Natural killer cell (primary cell): ENCODE data around the gene PPP1R17. TPM values are rescaled to one million over a fixed set of nuclear protein-coding genes. Genes with fewer than 3 reads are reported as not detected.

Source experiments
- ATAC-seq, 3 donors: fragments of 150-1000 bp in 2 of 3; fragments of 200-7000 bp in 1 of 3; cut with Tn5 transposase; 1 replicate in 1 of 3; 2 replicates in 2 of 3; pipeline ENCODE4 v1.10.0; 2021; ENCODE audit warnings: mild to moderate bottlenecking in 2 of 3, moderate library complexity in 2 of 3
- DNase-seq, 2 donors: peaks; one replicate each; pipeline versions ENCODE4 v3.0.0 to v3.0.0-alpha.2; 2013 to 2021; ENCODE audit warnings: mixed read lengths in 1 of 2
- H3K27ac ChIP-seq: one replicate; pipeline ENCODE4 v1.5.1; 2013; ENCODE audit warnings: mild to moderate bottlenecking, low read length
- H3K27me3 ChIP-seq: one replicate; pipeline ENCODE4 v1.6.1; 2013; ENCODE audit warnings: low read length; ENCODE audit not compliant: control insufficient read depth, insufficient read depth
- H3K36me3 ChIP-seq: one replicate; pipeline ENCODE4 v1.6.1; 2013; ENCODE audit warnings: low read length; ENCODE audit not compliant: control insufficient read depth, insufficient read depth
- H3K4me1 ChIP-seq: one replicate; pipeline ENCODE4 v1.6.1; 2013; ENCODE audit warnings: low read length; ENCODE audit not compliant: control insufficient read depth, insufficient read depth
- H3K4me3 ChIP-seq: one replicate; pipeline ENCODE4 v1.5.1; 2013; ENCODE audit warnings: low read length
- H3K9me3 ChIP-seq: one replicate; pipeline ENCODE4 v1.6.1; 2013; ENCODE audit warnings: low read length; ENCODE audit not compliant: control insufficient read depth, insufficient read depth
- H3K27ac Mint-ChIP-seq, 2 donors: one replicate each; pipeline ENCODE4 v1.8.0; 2022; ENCODE audit warnings: mild to moderate bottlenecking in 2 of 2, mixed read lengths in 2 of 2, moderate library complexity in 1 of 2
- H3K27me3 Mint-ChIP-seq, 2 donors: one replicate each; pipeline ENCODE4 v1.8.0; 2022; ENCODE audit warnings: low read depth in 2 of 2, mixed read lengths in 2 of 2
- H3K36me3 Mint-ChIP-seq: one replicate; pipeline ENCODE4 v1.8.0; 2022; ENCODE audit warnings: mixed read lengths
- H3K4me1 Mint-ChIP-seq, 2 donors: one replicate each; pipeline ENCODE4 v1.8.0; 2022; ENCODE audit warnings: mixed read lengths in 2 of 2
- H3K4me3 Mint-ChIP-seq: one replicate; pipeline ENCODE4 v1.8.0; 2022; ENCODE audit warnings: mild to moderate bottlenecking, moderate library complexity, mixed read lengths
- H3K9me3 Mint-ChIP-seq, 2 donors: one replicate each; pipeline ENCODE4 v1.8.0; 2022; ENCODE audit warnings: mixed read lengths in 2 of 2
- WGBS: methylation state at CpG from one replicate; pipeline ENCODE4 v1.1.7; 2013; ENCODE audit warnings: missing lambda C conversion rate; ENCODE audit not compliant: insufficient coverage; 5-methylcytosine and 5-hydroxymethylcytosine counted together
- intact Hi-C: fragments of 100-400 bp; cut with micrococcal nuclease; formaldehyde crosslinking; loops from one replicate; pipeline ENCODE4 v1.14.2; 2022
- total RNA-seq, 4 donors: library from RNA; stranded (reverse); fragments of 120-200 nt in 1 of 4; gene quantifications; one replicate each; pipeline versions ENCODE4 v1.2.3 to v1.2.4, GENCODE V29; 2013 to 2022
- TF ChIP-seq, protein P1 (sequence below): fragments of 200-600 bp; IDR thresholded peaks from one replicate; pipeline ENCODE4 v1.8.0; 2022; ENCODE audit warnings: antibody characterized with exemption

The PPP1R17 gene
- total RNA-seq, 3 donors from 2014 or later (not counting 1 experiment from before 2014, with no cell fraction given), result not detected

DNA sequence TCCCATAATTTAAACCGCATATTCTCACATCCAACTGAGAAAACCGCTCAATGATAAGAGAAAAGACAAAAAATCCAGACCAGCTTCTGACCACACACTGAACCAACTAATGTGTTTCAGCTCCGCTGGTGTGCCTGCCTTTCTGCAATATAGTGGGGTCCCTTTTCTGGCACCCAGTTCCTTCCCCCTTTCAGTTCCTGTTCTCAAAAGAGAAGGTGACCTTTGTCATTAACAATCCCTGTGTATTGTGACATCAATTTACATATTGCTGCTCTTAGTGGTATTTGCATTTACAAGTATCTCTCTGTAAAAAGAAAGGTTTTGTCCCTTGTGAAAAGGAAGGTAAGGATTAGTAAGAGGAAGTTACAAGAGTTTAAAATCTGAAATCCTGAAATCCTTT lies 1.4 kb downstream of the PPP1R17 start:
- Mint-ChIP-seq H3K27ac (no peak overlapping the region), H3K27me3 (peaks cover 0 to 3% of the 10 kb centered on the region in 2 donors), H3K36me3 (no peaks in the 10 kb centered on the region), H3K9me3 (no peaks in the 10 kb centered on the region), H3K4me3 (no peak overlapping the region), H3K4me1 (no peaks in the 10 kb centered on the region)
- WGBS, result 34% methylated on average over 3 of the region's 3 CpGs
- Histone ChIP-seq H3K9me3 (no peaks in the 10 kb centered on the region), H3K27ac (no peak overlapping the region), H3K36me3 (no peaks in the 10 kb centered on the region), H3K4me1 (no peaks in the 10 kb centered on the region), H3K27me3 (no peaks in the 10 kb centered on the region), H3K4me3 (no peak overlapping the region)
- ATAC-seq (no peak), DNase-seq (no peak)
- intact Hi-C loops, result no loop called here
- TF ChIP-seq, protein P1, sequence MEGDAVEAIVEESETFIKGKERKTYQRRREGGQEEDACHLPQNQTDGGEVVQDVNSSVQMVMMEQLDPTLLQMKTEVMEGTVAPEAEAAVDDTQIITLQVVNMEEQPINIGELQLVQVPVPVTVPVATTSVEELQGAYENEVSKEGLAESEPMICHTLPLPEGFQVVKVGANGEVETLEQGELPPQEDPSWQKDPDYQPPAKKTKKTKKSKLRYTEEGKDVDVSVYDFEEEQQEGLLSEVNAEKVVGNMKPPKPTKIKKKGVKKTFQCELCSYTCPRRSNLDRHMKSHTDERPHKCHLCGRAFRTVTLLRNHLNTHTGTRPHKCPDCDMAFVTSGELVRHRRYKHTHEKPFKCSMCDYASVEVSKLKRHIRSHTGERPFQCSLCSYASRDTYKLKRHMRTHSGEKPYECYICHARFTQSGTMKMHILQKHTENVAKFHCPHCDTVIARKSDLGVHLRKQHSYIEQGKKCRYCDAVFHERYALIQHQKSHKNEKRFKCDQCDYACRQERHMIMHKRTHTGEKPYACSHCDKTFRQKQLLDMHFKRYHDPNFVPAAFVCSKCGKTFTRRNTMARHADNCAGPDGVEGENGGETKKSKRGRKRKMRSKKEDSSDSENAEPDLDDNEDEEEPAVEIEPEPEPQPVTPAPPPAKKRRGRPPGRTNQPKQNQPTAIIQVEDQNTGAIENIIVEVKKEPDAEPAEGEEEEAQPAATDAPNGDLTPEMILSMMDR, result no peak

DNA sequence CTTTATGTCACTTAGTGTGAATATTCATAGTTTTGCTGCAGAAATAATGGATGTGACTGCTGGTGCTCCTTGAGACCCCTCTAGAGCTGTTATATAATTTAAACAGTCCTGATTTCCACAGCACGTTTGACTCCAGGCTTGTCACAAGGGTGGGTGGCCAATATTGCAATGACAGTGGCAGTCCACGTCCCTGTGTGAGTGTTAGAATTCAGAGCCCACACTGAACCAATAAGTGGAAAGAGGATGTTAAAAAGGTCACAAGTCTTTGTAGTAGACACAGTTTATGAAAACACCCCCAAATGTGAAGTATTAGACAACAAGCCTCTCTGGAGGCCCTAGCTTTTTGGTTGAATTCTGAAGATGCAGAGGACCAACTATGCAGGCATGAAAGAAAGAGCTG lies 2.0 kb downstream of the PPP1R17 start:
- H3K27ac Mint-ChIP-seq, result no peak overlapping the region
- ATAC-seq (no peak), DNase-seq (no peak)
- H3K27me3 Mint-ChIP-seq, result peaks cover 0 to 3% of the 10 kb centered on the region in 2 donors
- no peak overlapping the region for H3K4me3 Mint-ChIP-seq
- no peaks in the 10 kb centered on the region for H3K9me3 Mint-ChIP-seq
- intact Hi-C loops, result no loop called here
- H3K4me3 ChIP-seq, result no peak overlapping the region
- H3K36me3 ChIP-seq, result no peaks in the 10 kb centered on the region
- no peaks in the 10 kb centered on the region for H3K36me3 Mint-ChIP-seq
- H3K27me3 ChIP-seq, result no peaks in the 10 kb centered on the region
- 46% methylated on average over 2 of the region's 2 CpGs for WGBS
- TF ChIP-seq, protein P1, result no peak
- no peaks in the 10 kb centered on the region for H3K4me1 Mint-ChIP-seq
- no peaks in the 10 kb centered on the region for H3K9me3 ChIP-seq
- H3K4me1 ChIP-seq, result no peaks in the 10 kb centered on the region
- no peak overlapping the region for H3K27ac ChIP-seq

DNA sequence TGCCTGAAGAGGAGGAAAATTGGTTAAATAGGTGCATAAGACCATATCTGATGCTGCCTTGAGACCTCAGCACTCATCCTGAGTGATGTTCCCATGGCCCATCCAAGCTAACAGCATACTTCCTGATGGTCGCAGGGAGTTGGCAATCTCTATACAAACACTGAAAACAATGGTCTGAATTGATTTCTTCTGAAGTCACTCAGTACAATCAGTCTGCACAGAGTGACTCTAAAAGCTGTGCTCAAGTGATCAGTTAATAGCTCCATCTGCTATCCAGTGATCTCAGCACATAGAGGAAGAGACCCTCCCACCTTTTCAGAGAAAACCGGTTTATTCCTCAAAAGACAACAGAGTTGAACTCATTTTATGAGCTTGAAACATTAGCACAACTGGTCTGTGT lies 3.9 kb downstream of the PPP1R17 start:
- no peak overlapping the region for H3K27ac Mint-ChIP-seq
- TF ChIP-seq, protein P1, result no peak
- H3K27me3 Mint-ChIP-seq, result peaks cover 0 to 3% of the 10 kb centered on the region in 2 donors
- ATAC-seq (no peak), DNase-seq (no peak)
- H3K27me3 ChIP-seq, result no peaks in the 10 kb centered on the region
- no peaks in the 10 kb centered on the region for H3K36me3 Mint-ChIP-seq
- intact Hi-C loops, result no loop called here
- no peaks in the 10 kb centered on the region for H3K4me1 Mint-ChIP-seq
- peaks cover 0 to 4% of the 10 kb centered on the region in 2 donors for H3K9me3 Mint-ChIP-seq
- no peaks in the 10 kb centered on the region for H3K9me3 ChIP-seq
- no peak overlapping the region for H3K27ac ChIP-seq
- no peaks in the 10 kb centered on the region for H3K36me3 ChIP-seq
- WGBS, result 82% methylated on average over 2 of the region's 2 CpGs
- H3K4me3 Mint-ChIP-seq, result no peak overlapping the region
- H3K4me1 ChIP-seq, result no peaks in the 10 kb centered on the region
- no peak overlapping the region for H3K4me3 ChIP-seq

DNA sequence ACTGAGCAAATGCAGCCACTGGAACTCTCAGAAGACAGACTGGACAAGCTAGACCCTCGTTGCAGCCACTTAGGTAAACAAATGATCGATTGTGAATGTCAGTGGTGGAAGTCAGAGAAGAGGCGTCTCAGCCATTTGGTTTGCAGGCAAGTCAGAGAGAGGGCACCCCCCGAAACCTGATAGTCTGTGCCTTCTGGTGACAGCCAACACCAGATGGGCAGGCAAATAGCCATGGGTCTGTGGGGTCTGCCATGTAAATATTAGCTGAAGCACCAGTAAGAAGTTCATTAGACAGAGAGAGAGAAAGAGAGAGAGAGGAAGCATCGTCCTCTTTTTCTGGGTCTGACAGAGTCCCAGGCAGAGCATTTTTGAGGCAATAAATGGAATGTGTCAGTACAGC lies 5.4 kb downstream of the PPP1R17 start:
- Histone ChIP-seq H3K4me3 (no peak overlapping the region), H3K27ac (no peak overlapping the region), H3K9me3 (no peaks in the 10 kb centered on the region), H3K4me1 (no peaks in the 10 kb centered on the region), H3K36me3 (no peaks in the 10 kb centered on the region), H3K27me3 (no peaks in the 10 kb centered on the region)
- Mint-ChIP-seq H3K27ac (no peak overlapping the region), H3K9me3 (peaks cover 0 to 4% of the 10 kb centered on the region in 2 donors), H3K4me1 (no peaks in the 10 kb centered on the region), H3K4me3 (no peak overlapping the region), H3K36me3 (no peaks in the 10 kb centered on the region), H3K27me3 (peaks cover 0 to 3% of the 10 kb centered on the region in 2 donors)
- TF ChIP-seq, protein P1, result no peak
- intact Hi-C loops, result no loop called here
- ATAC-seq, result no peak
- DNase-seq, result no peak
- 66% methylated on average over 5 of the region's 5 CpGs for WGBS
